Amniotic stem cell (primary cell): Measurements from ENCODE around the gene GRID1.

ENCODE experiments used
- DNase-seq: peaks from one replicate; lab custom pipeline; 2025; lab: John Stamatoyannopoulos, UW

The GRID1 gene

GRCh38 chr10:85650791-85651496 is 715.7 kb downstream of the GRID1 start:
- no peak for DNase-seq

DNA sequence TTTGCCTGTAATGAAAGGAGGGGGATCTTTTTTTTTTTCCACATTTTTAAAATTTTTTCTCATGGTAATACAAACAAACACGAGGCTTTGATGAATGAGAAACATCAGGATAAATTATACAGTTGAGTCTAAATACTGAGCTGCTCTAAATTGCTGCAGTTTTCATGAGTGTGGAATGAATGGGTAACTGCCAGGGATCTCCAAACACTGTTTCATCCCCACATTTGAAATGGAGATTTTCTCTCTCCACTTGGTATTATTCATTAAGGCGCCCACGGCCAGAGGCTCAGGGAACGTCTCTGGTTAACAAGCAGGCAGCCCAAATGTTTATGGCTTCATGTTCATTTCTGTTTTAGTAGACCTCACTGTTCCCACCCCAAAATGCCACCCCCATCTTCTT is 717.1 kb downstream of the GRID1 start:
- no peak for DNase-seq

- no peak for DNase-seq
These were observed 718.3 kb downstream of the GRID1 start for GRCh38 chr10:85648279-85648754.

GRCh38 chr10:85647741-85648140 is 718.9 kb downstream of the GRID1 start:
- no peak for DNase-seq

GRCh38 chr10:85645926-85646711 is 720.5 kb downstream of the GRID1 start:
- DNase-seq: no peak

GRCh38 chr10:85645053-85645452 is 721.5 kb downstream of the GRID1 start:
- no peak for DNase-seq

GRCh38 chr10:85643845-85644525 is 722.6 kb downstream of the GRID1 start:
- no peak for DNase-seq

DNA sequence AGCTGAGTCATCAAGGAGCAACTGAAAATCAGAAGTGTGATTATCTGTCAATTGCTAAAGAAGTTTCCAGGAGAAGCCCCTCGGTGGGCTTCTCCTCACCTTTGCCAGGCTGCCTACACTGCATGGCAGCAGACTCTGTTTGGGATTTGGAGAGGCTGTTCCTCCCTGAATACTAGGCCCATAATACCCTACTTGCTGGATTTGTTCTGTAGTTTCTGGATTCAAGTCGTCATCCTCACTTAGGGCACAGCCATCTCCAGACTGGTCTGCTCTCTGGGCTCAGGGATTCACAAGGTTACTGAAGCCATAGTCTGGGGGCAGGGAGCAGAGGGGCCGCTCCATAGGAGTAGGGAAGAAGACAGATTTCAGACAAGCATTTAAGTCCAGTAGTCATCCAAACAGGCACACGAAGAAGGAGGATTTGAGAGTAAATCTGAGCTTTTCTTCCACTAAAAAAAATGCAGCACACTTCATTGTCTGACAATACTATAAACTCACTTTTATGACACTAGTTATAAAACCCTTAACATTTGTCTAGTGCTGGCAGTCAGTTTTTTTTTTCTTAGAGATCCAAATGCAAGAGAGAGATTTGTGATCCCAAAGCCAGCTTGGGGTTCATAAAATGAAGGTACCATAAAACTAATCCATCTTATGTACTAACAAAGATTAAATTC is 723.3 kb downstream of the GRID1 start:
- DNase-seq: no peak

DNA sequence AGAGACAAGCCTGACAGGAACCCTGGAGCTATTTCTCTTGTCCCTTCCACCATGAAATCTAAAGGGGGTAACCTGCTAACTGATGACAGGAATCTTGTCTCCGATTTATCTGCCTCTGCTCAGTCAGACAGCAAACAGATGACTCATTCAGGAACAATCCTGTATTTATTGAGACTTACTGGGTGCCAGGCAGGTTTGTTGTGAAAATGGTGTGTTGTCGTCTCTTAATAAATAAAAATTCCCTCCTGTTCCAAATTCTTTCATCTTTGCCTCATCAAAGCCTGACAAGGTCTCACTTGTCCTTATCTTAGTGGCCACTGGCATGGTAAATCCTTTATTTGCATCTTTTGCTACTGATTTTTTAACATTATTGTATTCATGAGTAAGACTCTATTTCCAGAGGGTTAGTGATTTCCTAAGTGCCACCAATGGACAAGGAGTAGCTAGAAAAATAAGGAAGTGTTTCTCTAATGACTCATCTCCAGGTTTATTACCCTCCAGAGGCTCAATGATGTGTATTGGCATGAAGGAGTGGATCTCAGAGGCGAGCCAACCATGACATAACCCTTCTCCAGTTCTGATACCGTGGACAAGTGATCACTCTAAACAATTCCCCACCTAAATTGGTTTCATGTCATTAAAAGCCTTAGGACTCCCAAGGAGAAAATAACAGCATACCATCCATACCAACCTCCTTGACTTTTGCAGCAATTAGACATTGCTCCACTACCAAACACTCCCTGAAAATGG is 724.0 kb downstream of the GRID1 start:
- DNase-seq: no peak

DNA sequence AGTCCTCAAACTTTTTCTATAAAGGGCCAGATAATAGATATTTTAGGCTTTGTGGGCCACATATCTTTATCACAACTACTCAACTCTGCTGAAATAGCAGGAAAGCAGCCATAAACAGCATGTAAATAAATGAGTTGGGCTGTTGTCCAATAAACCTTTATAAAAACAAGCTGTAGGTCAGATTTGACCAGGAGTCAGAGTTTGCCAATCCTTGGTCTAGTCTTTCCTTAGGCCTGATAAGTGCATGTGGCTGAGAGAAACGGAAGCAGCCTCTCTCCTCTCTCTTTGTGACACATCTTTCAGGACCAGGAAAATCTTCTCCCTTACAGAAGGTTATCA is 724.5 kb downstream of the GRID1 start:
- DNase-seq: no peak

- DNase-seq: no peak
These were observed 725.1 kb downstream of the GRID1 start for GRCh38 chr10:85641479-85642009.

GRCh38 chr10:85638797-85639196 is 727.8 kb downstream of the GRID1 start:
- DNase-seq: no peak

GRCh38 chr10:85635650-85636049 is 730.9 kb downstream of the GRID1 start:
- no peak for DNase-seq

DNA sequence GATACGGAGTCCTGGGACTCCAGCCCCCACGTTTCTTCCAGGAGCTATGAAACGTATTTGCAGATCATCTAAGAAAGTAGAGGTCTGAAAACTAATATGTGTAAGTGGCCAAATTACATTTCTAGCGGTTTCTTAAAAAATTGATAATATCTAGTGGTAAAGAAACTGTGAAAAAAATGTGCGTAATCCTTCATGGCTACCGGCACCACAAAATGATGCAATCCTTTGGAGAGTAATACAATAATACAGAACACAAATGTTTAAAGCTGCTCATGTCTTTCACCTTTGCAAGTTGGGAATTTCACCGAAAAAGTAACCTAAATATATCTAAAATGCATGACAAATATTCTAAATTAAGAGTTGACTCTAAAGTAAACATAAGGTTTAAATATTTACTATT is 742.1 kb downstream of the GRID1 start:
- no peak for DNase-seq

DNA sequence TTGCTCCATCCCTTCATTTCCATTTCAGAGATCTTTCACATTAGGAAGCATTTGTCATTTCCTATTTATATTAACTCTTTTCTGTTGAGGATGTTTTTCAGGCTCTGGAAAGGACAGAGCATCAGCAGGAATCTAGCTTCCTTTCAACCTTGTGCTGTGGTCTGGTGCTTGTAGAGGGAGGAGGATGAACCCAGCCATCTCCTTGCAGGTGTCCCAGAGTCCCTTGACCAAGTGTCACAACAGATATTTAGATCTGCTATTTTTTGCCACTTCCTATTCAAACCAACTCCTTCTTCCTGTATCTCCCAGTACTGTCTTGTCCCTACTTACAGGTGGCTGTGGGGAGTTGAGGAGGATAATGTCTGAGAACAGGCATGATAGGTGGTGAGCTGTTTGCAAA is 742.8 kb downstream of the GRID1 start:
- DNase-seq: no peak

DNA sequence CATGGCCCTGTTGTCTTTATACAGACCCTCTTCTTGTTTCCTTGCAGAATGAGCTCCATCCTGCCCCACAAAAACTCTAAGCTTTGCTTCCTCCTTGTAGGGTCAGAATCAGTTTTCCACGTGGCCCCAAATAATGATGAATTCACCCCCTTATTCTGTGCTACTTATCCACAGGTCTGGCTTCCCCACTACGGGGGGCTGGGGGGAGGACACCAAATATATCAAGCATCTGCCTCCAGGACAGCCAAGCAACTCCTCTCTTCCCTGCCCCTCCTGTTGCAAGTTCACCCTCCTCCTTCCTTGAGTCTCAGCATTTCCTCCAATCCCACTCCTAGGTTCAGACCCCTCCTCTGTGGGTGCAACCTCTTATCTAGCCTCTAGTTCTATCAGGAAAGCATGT is 743.3 kb downstream of the GRID1 start:
- no peak for DNase-seq

- DNase-seq: no peak
These were observed 744.2 kb downstream of the GRID1 start for GRCh38 chr10:85622425-85622824.

DNA sequence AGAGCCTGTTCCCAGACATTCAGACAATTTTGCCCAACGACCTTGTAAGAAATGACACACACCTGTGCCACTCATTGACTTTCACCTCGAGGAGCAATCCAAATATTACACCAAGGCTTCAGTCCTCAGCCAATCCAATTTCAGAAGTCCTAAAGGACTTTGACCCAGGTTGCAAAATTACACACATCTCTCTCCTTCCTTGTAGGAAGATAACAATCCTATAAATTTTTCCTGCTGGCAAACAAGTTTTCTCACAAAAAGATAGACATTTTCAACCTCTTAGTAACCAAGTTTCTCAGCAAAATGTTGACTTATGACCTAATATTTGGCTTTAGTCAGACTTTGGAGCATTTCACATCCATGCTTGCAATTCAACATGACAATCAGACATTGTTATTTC is 745.0 kb downstream of the GRID1 start:
- DNase-seq: no peak

GRCh38 chr10:85620807-85621206 is 745.8 kb downstream of the GRID1 start:
- no peak for DNase-seq

DNA sequence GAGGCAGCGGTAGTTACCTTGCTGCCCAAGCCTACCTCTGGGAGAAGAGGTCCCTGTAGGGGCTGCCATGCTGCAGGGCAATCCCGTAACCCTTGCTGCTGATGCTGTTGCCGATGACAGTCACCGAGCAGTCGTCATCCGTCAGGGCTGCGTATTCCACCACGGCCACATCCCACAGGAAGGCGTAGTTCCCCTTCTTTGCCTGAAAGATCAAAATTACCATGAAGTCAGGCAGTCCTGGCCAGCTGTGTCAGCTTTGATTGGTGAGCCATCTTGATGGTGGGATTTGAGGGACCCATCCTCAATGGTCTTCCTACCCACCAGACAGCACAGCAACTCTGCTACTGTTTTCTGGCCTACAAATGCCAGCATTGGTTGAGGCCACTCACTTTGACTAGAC is 746.8 kb downstream of the GRID1 start:
- DNase-seq: no peak

GRCh38 chr10:85618841-85619240 is 747.8 kb downstream of the GRID1 start:
- DNase-seq: no peak
